Neural progenitor cell (in vitro differentiated cells): ENCODE results near the gene ITGB3.

ENCODE experiments used
- CTCF ChIP-seq: fragments of 200-600 bp; sonication (generic); IDR thresholded peaks from 2 replicates; pipeline ENCODE4 v1.5.1; 2017; ENCODE audit warnings: antibody characterized with exemption, mild to moderate bottlenecking
- EZH2 ChIP-seq: fragments of 200-600 bp; sonication (generic); IDR thresholded peaks from 2 replicates; pipeline ENCODE4 v1.6.1; 2017; ENCODE audit warnings: antibody characterized with exemption, mild to moderate bottlenecking, moderate library complexity

DNA sequence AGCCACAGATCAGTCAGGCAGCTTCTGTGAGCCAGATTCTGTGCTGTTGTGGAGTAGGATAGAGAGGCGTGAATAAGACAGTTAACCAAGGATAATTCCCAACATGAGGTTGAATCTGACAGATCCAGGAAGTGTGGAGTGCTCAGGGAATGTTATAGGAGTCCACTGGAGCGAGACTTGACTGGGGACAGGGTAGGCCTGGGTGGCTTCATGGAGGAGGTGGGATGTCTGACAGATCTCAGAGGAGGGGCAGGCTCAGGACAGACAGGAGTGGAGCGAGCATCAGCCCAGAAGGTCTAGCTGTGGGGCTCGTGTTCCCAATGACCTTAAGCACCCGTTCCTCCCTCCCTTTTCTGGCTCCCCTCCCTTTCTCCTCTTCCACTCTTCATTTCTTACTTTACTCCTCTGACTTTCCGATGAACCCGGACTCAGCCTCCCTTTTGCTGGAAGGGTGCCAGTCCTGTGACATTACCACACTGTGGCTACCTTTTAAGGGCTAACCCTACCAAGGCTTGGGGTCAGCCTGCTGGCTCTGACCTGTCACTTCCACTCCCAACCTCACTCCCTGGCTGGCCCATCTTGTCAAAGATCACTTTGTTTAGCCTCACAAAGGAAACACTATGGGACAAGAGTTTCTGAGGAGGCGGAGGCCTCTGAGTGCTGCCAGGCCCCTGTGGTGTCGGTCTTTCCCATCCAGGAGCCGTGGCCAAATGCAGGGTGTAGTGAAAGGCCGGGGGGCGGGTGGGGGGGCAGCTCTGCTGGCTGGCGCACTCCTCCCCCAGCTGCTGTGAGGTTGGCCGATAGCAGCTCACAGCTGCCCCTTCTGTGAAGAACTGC is 41.6 kb downstream of the ITGB3 start:
- TF ChIP-seq CTCF (no peak), EZH2 (no peak)
